Measurements from ENCODE around the gene SLC34A3. TPM values are rescaled to one million over a fixed set of nuclear protein-coding genes. Genes with fewer than 3 reads are reported as not detected.

The SLC34A3 gene
- total RNA-seq, 1 donor from 2014 or later: not detected

GRCh38 chr9:137199411-137200121 lies 31.1 kb upstream of the SLC34A3 start:
- Histone ChIP-seq H3K27ac (no peak overlapping the region), H3K79me2 (ENCODE audit: low read depth) (peaks cover 51% of the 10 kb centered on the region)

DNA sequence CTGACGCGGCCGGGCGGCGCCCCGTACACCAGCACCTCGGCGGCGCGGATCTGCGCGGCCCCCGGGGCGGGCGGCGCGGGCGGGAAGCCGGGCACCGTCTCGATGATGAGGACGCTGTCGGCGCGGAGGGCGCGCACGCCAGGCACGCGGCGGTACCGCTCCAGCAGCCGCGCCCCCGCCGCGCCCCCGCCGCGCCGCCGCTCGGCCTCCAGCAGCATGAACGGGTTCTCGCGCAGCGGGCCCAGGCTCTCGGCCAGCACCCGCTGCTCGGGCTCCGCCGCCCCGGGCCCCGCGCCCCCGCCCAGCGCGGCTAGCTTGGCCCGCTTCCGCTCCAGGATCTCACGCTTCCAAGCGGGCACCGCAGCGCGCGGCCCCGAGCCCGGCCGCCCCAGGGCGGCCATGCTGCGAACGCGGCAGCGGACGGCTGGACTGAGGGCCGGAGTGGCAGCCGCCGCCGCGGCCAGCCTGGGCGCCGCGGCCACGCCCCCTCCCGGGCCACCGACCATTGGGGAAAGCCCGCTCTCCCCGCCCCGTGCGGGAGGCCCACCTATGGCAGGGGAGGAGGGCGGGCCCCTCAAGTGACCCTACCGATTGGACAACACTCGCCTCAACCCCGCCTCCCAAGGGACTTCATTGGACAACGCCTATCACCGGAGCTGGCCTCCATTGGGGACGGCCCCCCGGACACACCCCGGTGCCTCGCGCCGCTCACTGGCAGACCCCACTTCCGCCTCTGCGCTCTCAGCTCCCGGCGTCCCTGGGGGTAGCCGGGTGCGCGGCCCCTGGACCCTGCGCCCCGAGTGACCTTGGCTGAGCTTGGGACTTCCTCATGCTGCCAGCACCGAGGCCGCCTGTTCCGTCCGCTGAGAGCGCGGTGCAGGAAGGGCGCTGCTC lies 30.1 kb upstream of the SLC34A3 start, which contains the start of gene TPRN:
TPRN (minus strand) TSS at position 431 of the 894 bp plus-strand sequence; CDS start at position 401, 30 bp downstream.
- peak; percentile 100 for DNase-seq (ENCODE audit: low spot score)
- Mint-ChIP-seq H3K4me3 (peak within 1 kb of the TSS; percentile 86), H3K27me3 (ENCODE audit: insufficient read depth, low read depth) (peaks cover 9% of the 10 kb centered on the region), H3K36me3 (peaks cover 4% of the 10 kb centered on the region), H3K4me1 (peaks cover 23% of the 10 kb centered on the region), H3K9me3 (no peaks in the 10 kb centered on the region), H3K27ac (no peak within 1 kb of the TSS)
- Histone ChIP-seq H3K27me3 (peaks cover 7% of the 10 kb centered on the region), H3K4me2 (peak within 1 kb of the TSS; percentile 93), H4K20me1 (ENCODE audit: low read depth) (peaks cover 65% of the 10 kb centered on the region), H3K36me3 (no peaks in the 10 kb centered on the region), H2AFZ (replicated peaks) (no peak within 1 kb of the TSS), H3K9ac (peak within 1 kb of the TSS; percentile 41), H3F3A (ENCODE audit: low read depth) (peaks cover 34% of the 10 kb centered on the region), H3K79me2 (ENCODE audit: low read depth) (peaks cover 58% of the 10 kb centered on the region), H3K27ac (no peak within 1 kb of the TSS), H3K9me3 (ENCODE audit: low read depth) (no peaks in the 10 kb centered on the region), H3K4me1 (peaks cover 20% of the 10 kb centered on the region), H3K4me3 (peak within 1 kb of the TSS; percentile 72)
- no peak for TF ChIP-seq EZH2phosphoT487 (IDR thresholded peaks at IDR 0.05)
- TF ChIP-seq, protein P1, sequence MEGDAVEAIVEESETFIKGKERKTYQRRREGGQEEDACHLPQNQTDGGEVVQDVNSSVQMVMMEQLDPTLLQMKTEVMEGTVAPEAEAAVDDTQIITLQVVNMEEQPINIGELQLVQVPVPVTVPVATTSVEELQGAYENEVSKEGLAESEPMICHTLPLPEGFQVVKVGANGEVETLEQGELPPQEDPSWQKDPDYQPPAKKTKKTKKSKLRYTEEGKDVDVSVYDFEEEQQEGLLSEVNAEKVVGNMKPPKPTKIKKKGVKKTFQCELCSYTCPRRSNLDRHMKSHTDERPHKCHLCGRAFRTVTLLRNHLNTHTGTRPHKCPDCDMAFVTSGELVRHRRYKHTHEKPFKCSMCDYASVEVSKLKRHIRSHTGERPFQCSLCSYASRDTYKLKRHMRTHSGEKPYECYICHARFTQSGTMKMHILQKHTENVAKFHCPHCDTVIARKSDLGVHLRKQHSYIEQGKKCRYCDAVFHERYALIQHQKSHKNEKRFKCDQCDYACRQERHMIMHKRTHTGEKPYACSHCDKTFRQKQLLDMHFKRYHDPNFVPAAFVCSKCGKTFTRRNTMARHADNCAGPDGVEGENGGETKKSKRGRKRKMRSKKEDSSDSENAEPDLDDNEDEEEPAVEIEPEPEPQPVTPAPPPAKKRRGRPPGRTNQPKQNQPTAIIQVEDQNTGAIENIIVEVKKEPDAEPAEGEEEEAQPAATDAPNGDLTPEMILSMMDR (IDR thresholded peaks at IDR 0.05): no peak

More at GRCh38 chr9:137199411-137200121, 31.1 kb upstream of the SLC34A3 start:
- no peak overlapping the region for H3K27ac Mint-ChIP-seq
- Histone ChIP-seq H3F3A (ENCODE audit: low read depth) (peaks cover 30% of the 10 kb centered on the region), H3K9ac (no peak overlapping the region), H3K9me3 (ENCODE audit: low read depth) (no peaks in the 10 kb centered on the region), H3K4me2 (peak overlapping the region; percentile 85), H4K20me1 (ENCODE audit: low read depth) (peaks cover 71% of the 10 kb centered on the region), H3K4me3 (peak overlapping the region; percentile 57), H3K4me1 (peaks cover 18% of the 10 kb centered on the region), H3K27me3 (peaks cover 7% of the 10 kb centered on the region), H2AFZ (replicated peaks) (no peak overlapping the region), H3K36me3 (no peaks in the 10 kb centered on the region)
- H3K9me3 Mint-ChIP-seq: no peaks in the 10 kb centered on the region
- H3K36me3 Mint-ChIP-seq: peaks cover 4% of the 10 kb centered on the region
- peak overlapping the region; percentile 86 for H3K4me3 Mint-ChIP-seq
- H3K27me3 Mint-ChIP-seq (ENCODE audit: insufficient read depth, low read depth): peaks cover 8% of the 10 kb centered on the region
- H3K4me1 Mint-ChIP-seq: peaks cover 24% of the 10 kb centered on the region
- DNase-seq (ENCODE audit: low spot score): peak; percentile 32
- no peak for TF ChIP-seq EZH2 (IDR thresholded peaks at IDR 0.05)
- TF ChIP-seq, protein P1 (IDR thresholded peaks at IDR 0.05): no peak
- TF ChIP-seq EZH2phosphoT487 (IDR thresholded peaks at IDR 0.05): no peak

- peaks cover 66% of the 10 kb centered on the region for H3K79me2 ChIP-seq (ENCODE audit: low read depth)
- no peak overlapping the region for H3K27ac ChIP-seq
- H3K4me2 ChIP-seq: peak overlapping the region; percentile 93
- H3K9me3 ChIP-seq (ENCODE audit: low read depth): no peaks in the 10 kb centered on the region
- peak overlapping the region; percentile 60 for H3K4me3 ChIP-seq
- no peak overlapping the region for H3K27ac Mint-ChIP-seq
- peak overlapping the region; percentile 84 for H3K4me3 Mint-ChIP-seq
- peak overlapping the region; percentile 41 for H3K9ac ChIP-seq
- H3K4me1 Mint-ChIP-seq: peaks cover 28% of the 10 kb centered on the region
- H3K36me3 Mint-ChIP-seq: peaks cover 4% of the 10 kb centered on the region
- TF ChIP-seq EZH2phosphoT487 (IDR thresholded peaks at IDR 0.05) (no peak), EZH2 (IDR thresholded peaks at IDR 0.05) (no peak)
- TF ChIP-seq, protein P1 (IDR thresholded peaks at IDR 0.05): no peak
- H2AFZ ChIP-seq (replicated peaks): no peak overlapping the region
- H3K27me3 ChIP-seq: peaks cover 7% of the 10 kb centered on the region
- H3K36me3 ChIP-seq: no peaks in the 10 kb centered on the region
- peaks cover 11% of the 10 kb centered on the region for H3K27me3 Mint-ChIP-seq (ENCODE audit: insufficient read depth, low read depth)
- peaks cover 23% of the 10 kb centered on the region for H3K4me1 ChIP-seq
- peak; percentile 48 for DNase-seq (ENCODE audit: low spot score)
- H4K20me1 ChIP-seq (ENCODE audit: low read depth): peaks cover 60% of the 10 kb centered on the region
- H3F3A ChIP-seq (ENCODE audit: low read depth): peaks cover 34% of the 10 kb centered on the region
- no peaks in the 10 kb centered on the region for H3K9me3 Mint-ChIP-seq
Measured at GRCh38 chr9:137201205-137201868, 29.4 kb upstream of the SLC34A3 start.

All from neural progenitor cell (in vitro differentiated cells).